ENCODE measurements around the gene DOCK11. TPM values are rescaled to one million over a fixed set of nuclear protein-coding genes. Genes with fewer than 3 reads are reported as not detected.

Gene DOCK11
- total RNA-seq, 4 donors from 2014 or later, result 61.9 to 139 (median 80.1) TPM

DNA sequence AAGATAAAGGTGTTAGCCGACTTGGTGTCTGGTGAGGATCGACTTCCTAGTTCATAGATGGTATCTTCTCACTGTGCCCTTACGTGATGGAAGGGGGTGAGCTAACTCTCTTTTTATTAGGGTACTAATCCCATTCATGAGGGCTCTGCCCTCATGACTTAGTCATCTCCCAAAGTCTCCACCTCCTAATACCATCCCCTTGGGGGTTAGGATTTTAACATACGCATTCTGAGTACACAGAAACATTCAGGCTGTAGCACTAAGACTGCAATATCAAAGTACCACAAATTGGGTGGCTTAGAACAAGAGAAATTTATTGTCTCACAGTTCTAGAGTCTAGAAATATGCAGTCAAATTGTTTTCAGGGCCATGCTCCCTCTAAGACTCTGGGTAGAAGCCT lies 173.8 kb downstream of the DOCK11 start:
- Histone ChIP-seq H3K36me3 (peaks cover 0 to 24% of the 10 kb centered on the region in 2 donors), H3K27me3 (no peaks in the 10 kb centered on the region), H3K9me3 (no peaks in the 10 kb centered on the region), H3K27ac (no peak overlapping the region), H3K4me1 (no peaks in the 10 kb centered on the region), H3K4me3 (no peak overlapping the region)
- TF ChIP-seq POLR2AphosphoS5 (IDR thresholded peaks at IDR 0.05), result no peak
- TF ChIP-seq EP300 (IDR thresholded peaks at IDR 0.05), result no peak
- no peak for TF ChIP-seq POLR2A (IDR thresholded peaks at IDR 0.05)
- no peak for TF ChIP-seq CTCF (IDR thresholded peaks at IDR 0.05)
- WGBS, 2 donors (ENCODE audit: low coverage in 1 of 2), result 60 to 69% methylated on average over 1 to 4 of the region's 4 CpGs
- ATAC-seq, result no peak

DNA sequence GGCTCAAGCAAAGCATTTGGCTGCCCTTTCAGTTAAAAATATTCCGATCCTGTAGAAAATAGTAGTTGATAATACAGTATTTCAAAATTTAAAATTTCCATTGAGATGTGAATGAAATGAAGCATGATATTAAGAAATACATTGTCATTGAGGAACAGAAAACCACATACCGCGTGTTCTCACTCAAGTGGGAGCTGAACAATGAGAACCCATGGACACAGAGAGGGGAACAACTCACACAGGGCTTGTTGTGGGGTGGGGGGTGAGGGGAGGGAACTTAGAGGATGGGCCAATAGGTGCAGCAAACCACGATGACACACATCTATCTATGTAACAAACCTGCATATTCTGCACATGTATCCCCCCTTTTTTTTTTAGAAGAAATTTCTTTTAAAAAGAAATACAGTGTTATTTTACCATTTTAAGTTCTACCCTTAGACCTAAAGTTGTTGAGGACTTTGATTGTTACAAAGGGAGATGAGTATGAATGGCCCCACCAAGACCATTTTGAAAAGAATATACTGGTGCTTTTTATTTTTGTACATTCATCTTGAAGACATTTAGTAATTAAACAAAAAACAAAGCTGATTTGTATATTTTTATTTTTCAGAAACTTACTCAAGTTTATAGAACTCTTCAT lies 179.8 kb downstream of the DOCK11 start:
- Histone ChIP-seq H3K9me3 (no peaks in the 10 kb centered on the region), H3K27me3 (no peaks in the 10 kb centered on the region), H3K4me3 (no peak overlapping the region), H3K36me3 (peaks cover 0 to 58% of the 10 kb centered on the region in 2 donors), H3K27ac (no peak overlapping the region), H3K4me1 (no peaks in the 10 kb centered on the region)
- 79 to 94% methylated on average over 2 of the region's 4 CpGs for WGBS, 2 donors (ENCODE audit: low coverage in 1 of 2)
- TF ChIP-seq CTCF (IDR thresholded peaks at IDR 0.05), result no peak
- TF ChIP-seq EP300 (IDR thresholded peaks at IDR 0.05), result no peak
- no peak for TF ChIP-seq POLR2A (IDR thresholded peaks at IDR 0.05)
- TF ChIP-seq POLR2AphosphoS5 (IDR thresholded peaks at IDR 0.05), result no peak
- ATAC-seq, result no peak

GRCh38 chrX:118675966-118676349 lies 180.3 kb downstream of the DOCK11 start:
- ATAC-seq, result no peak
- Histone ChIP-seq H3K4me1 (no peaks in the 10 kb centered on the region), H3K36me3 (peaks cover 0 to 63% of the 10 kb centered on the region in 2 donors), H3K27me3 (no peaks in the 10 kb centered on the region), H3K27ac (no peak overlapping the region), H3K4me3 (no peak overlapping the region), H3K9me3 (no peaks in the 10 kb centered on the region)
- no peak for TF ChIP-seq CTCF (IDR thresholded peaks at IDR 0.05)
- no peak for TF ChIP-seq POLR2A (IDR thresholded peaks at IDR 0.05)
- TF ChIP-seq POLR2AphosphoS5 (IDR thresholded peaks at IDR 0.05), result no peak
- no peak for TF ChIP-seq EP300 (IDR thresholded peaks at IDR 0.05)

DNA sequence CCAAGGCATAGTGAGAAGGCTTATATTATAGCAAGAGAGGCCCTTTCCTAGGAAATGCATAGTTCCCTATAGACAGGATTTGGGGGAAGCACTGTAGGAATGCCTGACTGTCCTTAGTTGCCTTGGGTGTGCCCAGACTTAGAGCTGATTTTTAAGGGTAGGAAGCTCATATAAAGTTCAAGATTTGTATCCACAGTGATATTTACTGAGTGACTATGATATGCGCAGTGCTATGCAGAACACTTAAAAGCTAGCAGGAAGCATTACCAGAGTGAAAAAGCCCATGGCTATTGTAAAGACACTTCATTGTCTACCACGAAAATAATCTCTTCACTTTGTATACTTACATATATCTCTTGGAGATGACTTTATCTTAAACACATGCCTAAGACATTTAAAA lies 181.7 kb downstream of the DOCK11 start:
- Histone ChIP-seq H3K9me3 (no peaks in the 10 kb centered on the region), H3K36me3 (peaks cover 0 to 58% of the 10 kb centered on the region in 2 donors), H3K4me3 (no peak overlapping the region), H3K27me3 (no peaks in the 10 kb centered on the region), H3K27ac (no peak overlapping the region), H3K4me1 (no peaks in the 10 kb centered on the region)
- WGBS, 2 donors (ENCODE audit: low coverage in 1 of 2), result 57 to 60% methylated on average over 1 to 2 of the region's 2 CpGs
- TF ChIP-seq POLR2AphosphoS5 (IDR thresholded peaks at IDR 0.05) (no peak), POLR2A (IDR thresholded peaks at IDR 0.05) (no peak)
- ATAC-seq, result no peak

DNA sequence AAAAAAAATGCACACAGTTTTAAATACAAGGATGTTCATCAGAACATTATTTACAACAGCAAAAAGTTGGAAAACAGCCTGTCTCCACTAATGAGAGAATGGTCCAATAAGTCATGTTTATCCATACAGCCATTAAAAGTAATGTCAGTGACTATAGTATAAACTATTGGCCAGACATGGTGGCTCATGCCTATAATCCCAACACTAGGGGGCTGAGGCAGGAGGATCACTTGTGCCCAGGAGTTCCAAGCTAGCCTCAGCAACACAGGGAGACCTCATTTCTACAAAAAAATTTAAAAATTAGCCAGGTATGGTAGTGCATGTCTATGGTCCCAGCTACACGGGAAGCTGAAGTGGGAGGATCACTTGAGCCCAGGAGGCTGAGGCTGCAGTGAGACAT lies 183.7 kb downstream of the DOCK11 start:
- Histone ChIP-seq H3K9me3 (no peaks in the 10 kb centered on the region), H3K27me3 (no peaks in the 10 kb centered on the region), H3K4me1 (no peaks in the 10 kb centered on the region), H3K4me3 (no peak overlapping the region), H3K36me3 (peaks cover 0 to 57% of the 10 kb centered on the region in 2 donors), H3K27ac (no peak overlapping the region)
- whole genome bisulfite sequencing, 2 donors (ENCODE audit: low coverage in 1 of 2), result 100% methylated on average over 1 of the region's 1 CpG; no CpG with 5 or more reads in 1 of the 2 donors
- TF ChIP-seq CTCF (IDR thresholded peaks at IDR 0.05) (no peak), POLR2AphosphoS5 (IDR thresholded peaks at IDR 0.05) (no peak), POLR2A (IDR thresholded peaks at IDR 0.05) (no peak), EP300 (IDR thresholded peaks at IDR 0.05) (no peak)
- ATAC-seq, result no peak
